CD1c-positive myeloid dendritic cell (primary cell): Measurements from ENCODE around the gene DYNLT2.
"Not testable (repeated sequence)": the region's sequence is repeated elsewhere in the genome, so short reads cannot be mapped to it uniquely, and the experiment has no call there.

ENCODE experiments used
- DNase-seq: peaks from one replicate; pipeline ENCODE4 v3.0.0-alpha.2; 2016; ENCODE audit errors: extremely low spot score

The DYNLT2 gene

DNA sequence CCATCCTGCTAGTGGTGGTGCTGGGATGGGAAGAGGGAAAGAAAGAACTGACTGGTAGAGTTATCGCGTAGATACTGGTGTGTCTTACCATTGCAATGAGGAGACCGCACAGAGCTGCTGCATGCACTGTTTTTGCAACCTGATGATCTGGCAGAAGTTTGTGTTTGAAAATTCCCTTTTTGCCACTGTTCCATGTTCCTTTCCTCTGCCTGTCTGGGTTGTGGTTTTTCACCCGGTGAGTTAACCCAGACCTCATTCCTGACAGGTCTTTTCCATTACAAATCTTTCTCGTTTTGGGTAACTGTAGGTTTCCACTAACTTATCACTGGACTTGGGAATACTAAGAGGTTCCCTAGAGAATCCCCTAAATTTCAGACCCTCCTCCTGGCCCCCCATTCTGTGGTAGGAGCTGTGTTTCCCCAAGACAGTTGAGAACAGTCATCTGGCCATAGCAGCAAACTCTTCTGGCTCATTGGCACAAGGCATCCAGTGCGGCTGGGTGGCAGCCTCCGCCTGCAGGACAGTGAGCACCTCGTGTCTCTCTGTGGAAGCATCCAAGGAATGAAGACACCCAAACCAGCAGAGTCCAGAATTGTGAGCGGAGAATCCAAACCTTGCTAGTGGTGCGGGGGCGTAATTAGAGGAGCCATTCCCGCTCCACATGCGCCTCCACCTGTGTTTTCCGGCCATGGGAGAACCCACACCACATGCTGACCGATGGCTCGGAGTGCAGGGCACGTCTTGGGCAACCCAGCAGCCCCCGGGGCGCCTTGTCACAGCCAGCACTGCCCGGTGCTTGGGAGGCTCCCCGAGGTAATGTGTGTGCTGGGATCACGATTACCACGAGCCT lies 32.8 kb upstream of the DYNLT2 start:
- no peak for DNase-seq

DNA sequence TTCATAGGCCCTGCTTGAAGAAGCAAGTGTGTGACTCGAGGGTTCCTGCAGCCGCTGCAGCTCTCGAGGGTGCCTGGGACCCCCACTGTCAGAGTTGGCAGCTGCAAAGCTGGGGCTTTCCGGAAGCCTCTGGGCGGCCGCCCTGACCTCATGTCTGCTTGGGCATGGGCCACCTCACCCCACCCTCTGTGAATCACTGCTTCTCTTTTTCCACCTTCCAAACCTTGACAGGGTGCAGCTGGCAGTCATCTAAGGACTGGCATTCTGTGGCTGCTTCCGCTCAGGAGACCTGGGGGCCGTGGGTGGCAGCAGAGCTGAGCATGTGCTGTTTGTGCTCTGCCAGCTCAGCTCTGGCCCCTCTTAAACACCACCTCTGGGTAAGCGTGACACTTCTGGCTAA lies 32.0 kb upstream of the DYNLT2 start:
- no peak for DNase-seq

- no peak for DNase-seq
These were observed 31.6 kb upstream of the DYNLT2 start for GRCh38 chr6:169782966-169783365.

DNA sequence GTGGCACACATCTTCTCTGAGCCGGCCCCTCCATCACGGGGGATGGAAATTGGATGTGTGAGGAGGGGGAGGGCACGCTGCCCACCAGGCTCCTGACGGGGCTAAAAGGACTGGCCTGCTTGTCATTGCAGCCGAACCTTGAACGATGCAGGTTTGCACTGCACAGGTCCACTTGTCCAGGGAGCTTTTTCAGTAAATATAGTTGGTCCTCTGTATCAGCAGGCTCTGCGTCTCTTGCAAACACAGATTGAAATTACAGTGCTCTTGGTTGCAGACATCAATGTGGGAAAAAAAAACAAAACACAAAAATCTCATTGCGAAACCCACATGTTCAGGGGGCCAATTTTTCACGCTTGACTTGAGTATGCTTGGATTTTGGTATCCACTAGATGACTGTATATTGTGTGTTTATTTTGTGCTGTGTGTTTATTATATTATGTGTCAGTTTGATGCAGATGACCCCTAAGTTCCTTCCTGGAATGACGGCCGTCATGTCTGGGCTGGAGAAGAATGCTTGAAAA lies 29.3 kb upstream of the DYNLT2 start:
- no peak for DNase-seq

- DNase-seq: no peak
These were observed 28.5 kb upstream of the DYNLT2 start for GRCh38 chr6:169779896-169780295.

DNA sequence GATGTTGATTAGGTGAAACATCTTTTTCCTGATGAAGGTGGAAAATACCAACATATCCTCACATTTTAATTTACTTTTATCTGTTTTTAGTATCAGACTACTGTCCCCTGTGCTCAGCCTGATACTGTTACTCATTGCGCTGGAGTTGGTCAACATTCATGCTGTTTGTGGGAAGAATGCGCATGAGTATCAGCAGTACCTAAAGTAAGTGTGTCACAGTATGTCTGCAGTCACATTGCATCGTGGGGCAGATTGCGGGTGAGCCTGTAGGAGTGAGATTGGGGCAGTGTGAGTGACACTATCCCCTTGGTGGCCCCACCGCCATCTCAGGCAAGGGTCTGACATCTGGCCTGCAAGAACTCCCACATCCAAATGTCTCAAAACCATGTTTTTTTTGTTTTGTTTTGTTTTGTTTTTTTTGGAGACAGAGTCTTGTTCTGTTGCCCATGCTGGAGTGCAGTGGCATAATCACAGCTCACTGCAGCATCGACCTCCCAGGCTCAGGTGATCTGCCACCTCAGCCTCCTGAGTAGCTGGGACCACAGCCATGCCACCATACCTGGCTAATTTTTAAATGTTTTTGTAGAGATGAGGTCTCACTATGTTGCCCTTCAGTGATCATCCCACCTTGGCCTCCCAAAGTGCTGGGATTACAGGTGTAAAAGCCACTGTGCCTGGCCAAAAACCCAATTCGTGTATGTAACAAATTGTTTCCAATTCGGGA lies 27.9 kb upstream of the DYNLT2 start:
- DNase-seq: no peak

- no peak for DNase-seq
These were observed 27.3 kb upstream of the DYNLT2 start for GRCh38 chr6:169778646-169779045.

DNA sequence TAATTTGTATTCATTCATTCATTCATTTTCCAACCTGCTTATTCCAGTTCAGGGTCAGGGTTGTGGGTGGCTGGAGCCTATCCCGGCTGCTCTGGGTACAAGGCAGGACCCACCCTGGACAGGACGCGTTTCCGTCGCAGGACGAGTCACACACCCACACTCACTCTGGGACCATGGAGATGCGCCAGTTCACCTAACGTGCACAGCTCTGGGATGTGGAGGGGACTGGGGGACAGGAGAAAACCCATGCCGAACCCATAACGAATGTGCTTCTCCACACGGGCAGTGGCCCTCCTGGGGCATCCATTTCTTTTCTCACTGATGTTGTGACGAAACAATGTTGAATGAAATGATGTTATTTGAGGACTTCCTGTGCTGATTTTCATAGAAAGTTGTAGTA lies 26.5 kb upstream of the DYNLT2 start:
- no peak for DNase-seq

DNA sequence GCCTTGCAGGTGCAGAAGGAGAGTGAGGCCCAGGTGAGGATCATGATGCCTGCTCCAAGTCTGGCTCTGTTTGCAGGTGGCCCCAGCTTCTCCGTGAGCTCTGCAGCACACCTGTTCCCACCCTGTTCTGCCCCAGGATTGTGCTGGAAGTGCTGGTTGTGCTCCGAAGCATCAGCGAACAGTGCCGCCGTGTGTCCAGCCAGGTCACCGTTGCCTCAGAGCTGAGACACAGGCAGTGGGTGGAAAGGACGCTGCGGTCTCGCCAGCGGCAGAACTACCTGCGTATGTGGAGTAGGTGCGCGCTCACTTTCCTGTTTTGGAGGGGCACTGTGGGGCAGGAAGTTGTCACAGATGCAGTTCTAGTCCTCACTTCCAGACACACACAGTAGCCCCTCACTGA lies 25.0 kb upstream of the DYNLT2 start:
- DNase-seq: no peak

- DNase-seq: no peak
These were observed 23.9 kb upstream of the DYNLT2 start for GRCh38 chr6:169775321-169775720.

DNA sequence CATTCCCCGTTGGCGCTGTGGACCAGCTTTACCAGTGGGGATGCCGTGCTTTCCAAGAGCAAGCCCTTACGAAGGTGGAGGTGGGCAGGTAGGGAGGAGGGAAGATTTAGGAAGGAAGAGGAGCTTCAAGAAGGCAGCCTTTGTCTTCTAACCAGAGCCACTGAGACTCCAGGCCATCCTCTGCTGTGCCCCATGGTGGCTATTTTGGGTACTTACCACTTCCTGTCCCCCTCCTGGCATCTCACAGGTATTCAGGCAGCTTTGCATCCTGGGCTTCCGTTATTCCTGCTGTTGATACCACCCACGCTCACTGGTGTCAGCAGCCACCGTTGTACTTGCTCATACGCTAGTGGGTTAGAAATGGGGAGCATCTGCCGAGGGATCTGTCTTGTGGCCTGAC lies 23.0 kb upstream of the DYNLT2 start:
- DNase-seq: no peak

- DNase-seq: no peak
These were observed 15.8 kb upstream of the DYNLT2 start for GRCh38 chr6:169766921-169767736.

DNA sequence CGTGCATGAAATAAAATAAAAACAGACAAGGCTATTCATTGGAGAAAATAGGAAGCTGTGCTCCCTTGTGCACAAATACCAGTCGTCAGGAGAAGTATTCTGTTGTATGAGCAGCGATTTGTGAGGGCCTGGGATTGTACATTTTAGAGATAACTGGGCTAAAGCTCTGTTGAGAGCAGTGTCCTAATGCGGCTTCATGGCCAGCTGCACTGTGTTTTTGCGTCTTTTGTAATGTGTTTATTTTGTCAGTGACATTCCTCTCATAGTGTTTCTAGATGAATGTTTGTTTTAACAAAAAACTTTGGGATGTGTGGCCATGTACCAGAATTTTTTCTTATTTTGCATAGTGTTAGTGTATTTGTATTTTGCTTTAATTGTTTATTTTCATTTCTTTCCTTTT lies 14.9 kb upstream of the DYNLT2 start:
- no peak for DNase-seq

DNA sequence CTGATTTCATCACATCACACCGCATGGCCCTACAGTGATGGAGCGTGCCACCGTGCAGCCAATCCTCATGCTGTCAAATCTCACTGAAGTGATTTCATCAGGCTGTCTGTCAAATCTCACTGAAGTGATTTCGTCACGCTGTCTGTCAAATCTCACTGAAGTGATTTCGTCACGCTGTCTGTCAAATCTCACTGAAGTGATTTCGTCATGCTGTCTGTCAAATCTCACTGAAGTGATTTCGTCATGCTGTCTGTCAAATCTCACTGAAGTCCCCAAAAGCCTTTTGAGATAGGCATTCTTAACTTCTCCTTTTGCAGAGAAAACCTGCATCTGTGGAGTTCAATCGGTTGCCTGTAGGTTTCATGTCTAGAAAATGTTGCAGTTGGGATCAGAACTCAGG lies 14.4 kb upstream of the DYNLT2 start:
- DNase-seq: not testable (repeated sequence)

DNA sequence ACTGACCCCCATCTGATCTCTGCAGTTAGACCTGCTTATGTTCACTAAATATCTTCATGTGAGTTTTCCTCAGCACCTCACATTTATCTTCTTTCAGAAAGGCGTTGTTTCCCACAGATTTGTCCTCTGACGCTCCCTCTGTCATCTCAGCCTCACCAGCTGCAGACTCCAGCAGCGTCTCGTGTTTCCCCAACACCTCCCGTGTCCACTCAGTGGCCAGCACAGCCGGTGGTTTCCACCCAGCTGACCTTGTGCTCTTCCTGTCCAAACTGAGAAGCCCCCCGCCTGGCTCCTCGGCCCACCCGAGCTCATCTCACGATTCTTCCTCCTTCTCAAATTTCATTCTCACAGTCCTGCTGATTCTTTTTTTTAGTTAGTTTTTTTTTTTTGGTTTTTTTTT lies 12.5 kb upstream of the DYNLT2 start:
- no peak for DNase-seq

DNA sequence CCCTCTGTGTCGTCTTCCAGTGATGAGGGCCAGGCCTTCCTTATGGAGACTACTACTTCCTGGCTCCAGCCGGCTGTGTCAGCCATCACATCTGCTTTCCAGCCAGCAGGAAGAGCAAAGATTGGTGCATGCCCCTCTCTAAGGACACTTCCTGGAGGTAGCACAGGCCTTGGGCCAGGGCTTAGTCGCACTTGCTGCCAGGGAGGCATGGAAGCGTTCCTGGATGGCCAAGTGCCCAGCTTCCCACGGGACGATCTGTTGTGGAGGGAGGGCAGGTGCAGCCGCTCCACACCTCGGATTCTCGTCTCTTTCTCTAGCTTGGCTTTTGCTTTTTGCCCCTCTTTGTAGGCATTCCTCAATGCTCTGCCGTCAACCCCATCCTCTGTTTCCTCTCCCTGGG lies 11.9 kb upstream of the DYNLT2 start:
- DNase-seq: no peak

- no peak for DNase-seq
These were observed 3.8 kb upstream of the DYNLT2 start for GRCh38 chr6:169755162-169755561.

- no peak for DNase-seq
These were observed 777 bp upstream of the DYNLT2 start for GRCh38 chr6:169752074-169752623.

DNA sequence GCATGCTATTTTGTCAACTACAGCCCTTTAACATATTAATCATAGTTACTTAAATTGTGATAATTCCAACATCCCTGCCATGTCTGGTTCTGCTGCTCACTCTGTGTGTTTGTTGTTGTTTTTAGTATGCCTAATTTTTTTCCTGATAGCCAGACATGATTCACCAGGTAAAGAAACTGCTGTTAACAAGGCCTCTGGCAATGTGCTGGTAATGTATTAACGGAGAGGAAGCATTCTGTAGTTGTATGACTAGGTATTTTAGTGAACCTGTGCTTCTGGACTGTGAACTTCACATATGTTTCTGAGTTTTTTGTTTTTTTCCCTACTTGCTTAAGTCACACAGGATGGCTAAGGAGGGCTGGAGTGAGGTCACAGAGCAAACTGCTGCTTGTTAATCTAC lies 4.8 kb downstream of the DYNLT2 start:
- no peak for DNase-seq

- no peak for DNase-seq
These were observed 6.0 kb downstream of the DYNLT2 start for GRCh38 chr6:169745405-169745804.

DNA sequence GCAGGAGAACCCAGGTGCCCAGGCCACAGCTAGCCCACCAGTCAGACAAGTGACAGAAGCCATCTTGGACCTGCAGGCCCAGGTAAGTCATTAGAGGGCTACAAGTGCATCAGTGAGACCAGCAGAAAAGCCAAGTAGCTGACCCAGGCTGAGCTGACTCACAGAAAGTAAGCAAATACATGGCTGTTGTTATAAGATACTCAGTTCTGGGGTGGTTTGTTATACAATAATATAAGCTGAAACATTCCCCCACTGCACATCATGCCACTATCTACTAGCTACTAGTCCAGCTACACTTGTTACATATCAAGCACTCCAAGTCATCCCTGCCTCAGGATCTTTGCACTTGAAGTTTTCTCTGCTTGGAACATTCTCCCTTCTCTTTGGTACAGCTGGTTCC lies 10.0 kb downstream of the DYNLT2 start:
- no peak for DNase-seq

GRCh38 chr6:169738976-169739529 lies 12.3 kb downstream of the DYNLT2 start:
- no peak for DNase-seq
